AG04449 (cell line): ENCODE data around the gene CALN1.

Source experiments
- CTCF ChIA-PET: fragments of 350-600 bp; formaldehyde crosslinking; extraction: SDS; loops from one replicate; lab custom pipeline; 2021; ENCODE audit warnings: antibody characterized with exemption; lab: Yijun Ruan, JAX
- POLR2A ChIA-PET: fragments of 400-600, 350-600 bp; formaldehyde crosslinking; extraction: SDS; loops from one replicate; lab custom pipeline; 2020; ENCODE audit warnings: antibody characterized with exemption, inconsistent platforms; lab: Yijun Ruan, JAX
- DNase-seq: peaks from one replicate; pipeline ENCODE4 v3.0.0-alpha.2; 2010; ENCODE audit warnings: low read depth, low spot score
- H3K4me3 ChIP-seq: 2 replicates; pipeline ENCODE4 v1.5.1; 2011; ENCODE audit warnings: low read depth, mild to moderate bottlenecking, control low read depth, low read length
- TF ChIP-seq, protein P1 (sequence below): IDR thresholded peaks from one replicate; pipeline ENCODE4 v1.5.1; 2011; ENCODE audit warnings: mild to moderate bottlenecking, moderate library complexity, low read length, control low read depth, inconsistent platforms; ENCODE audit not compliant: insufficient read depth; ENCODE audit errors: missing control alignments

The CALN1 gene

DNA sequence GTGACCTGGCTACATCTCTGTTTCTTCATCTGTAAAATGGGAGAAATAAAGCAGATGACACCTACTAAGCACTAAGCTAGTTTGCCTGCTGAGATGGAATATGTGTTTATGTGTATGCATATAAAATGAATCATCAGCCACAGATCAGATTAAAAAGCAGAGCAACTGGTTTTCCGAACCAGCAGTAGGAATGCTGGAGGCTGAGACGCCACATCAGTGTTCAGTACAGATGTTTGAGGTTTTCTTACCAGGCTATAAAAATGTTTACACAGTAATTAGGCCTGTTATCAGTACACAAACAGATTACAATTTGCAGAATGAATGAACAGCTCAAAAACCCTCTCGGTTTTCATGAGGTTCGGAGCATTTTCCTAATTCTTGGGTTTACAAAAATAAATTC, 85.8 kb downstream of the CALN1 start:
- CTCF ChIA-PET, result no interaction called here
- POLR2A ChIA-PET, result no interaction called here
- no peak overlapping the region for H3K4me3 ChIP-seq
- TF ChIP-seq, protein P1, sequence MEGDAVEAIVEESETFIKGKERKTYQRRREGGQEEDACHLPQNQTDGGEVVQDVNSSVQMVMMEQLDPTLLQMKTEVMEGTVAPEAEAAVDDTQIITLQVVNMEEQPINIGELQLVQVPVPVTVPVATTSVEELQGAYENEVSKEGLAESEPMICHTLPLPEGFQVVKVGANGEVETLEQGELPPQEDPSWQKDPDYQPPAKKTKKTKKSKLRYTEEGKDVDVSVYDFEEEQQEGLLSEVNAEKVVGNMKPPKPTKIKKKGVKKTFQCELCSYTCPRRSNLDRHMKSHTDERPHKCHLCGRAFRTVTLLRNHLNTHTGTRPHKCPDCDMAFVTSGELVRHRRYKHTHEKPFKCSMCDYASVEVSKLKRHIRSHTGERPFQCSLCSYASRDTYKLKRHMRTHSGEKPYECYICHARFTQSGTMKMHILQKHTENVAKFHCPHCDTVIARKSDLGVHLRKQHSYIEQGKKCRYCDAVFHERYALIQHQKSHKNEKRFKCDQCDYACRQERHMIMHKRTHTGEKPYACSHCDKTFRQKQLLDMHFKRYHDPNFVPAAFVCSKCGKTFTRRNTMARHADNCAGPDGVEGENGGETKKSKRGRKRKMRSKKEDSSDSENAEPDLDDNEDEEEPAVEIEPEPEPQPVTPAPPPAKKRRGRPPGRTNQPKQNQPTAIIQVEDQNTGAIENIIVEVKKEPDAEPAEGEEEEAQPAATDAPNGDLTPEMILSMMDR, result no peak
- DNase-seq, result no peak

DNA sequence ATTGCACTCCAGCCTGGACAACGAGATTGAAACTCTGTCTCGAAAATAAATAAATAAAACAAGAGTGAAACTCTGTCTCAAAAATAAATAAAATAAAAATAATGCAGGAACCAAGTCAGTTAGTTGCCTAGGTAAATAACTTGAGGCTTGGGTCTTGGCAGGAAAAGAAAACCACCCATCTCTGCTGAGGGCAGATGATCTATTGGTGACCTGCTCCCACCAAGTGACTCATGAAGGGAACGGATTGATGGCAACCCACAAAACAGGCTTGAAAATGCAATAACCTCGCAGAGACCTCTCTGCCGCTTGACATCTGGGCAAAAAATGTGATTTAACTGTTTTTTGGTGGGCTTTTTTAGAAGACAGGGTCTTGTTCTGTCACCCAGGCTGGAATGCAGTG, 86.6 kb downstream of the CALN1 start:
- TF ChIP-seq, protein P1, result no peak
- CTCF ChIA-PET, result no interaction called here

DNA sequence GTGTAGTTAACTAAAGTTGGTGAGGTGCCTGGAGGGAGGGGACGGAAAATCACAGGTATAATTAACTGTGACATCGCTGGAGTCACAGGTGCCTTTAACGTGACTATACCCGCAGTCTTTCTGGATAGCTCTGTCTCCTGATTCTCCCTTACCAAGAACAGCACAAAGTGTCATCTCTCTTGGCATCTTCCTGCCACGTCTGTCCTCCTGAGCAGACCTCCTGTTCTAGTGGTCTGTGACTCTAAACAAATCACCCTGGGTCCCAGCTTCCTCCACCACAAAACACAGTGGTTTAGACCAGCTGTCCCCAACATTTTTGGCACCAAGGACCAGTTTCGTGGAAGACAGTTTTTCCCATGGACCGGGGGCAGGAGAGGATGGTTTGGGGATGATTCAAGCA, 90.5 kb downstream of the CALN1 start:
- POLR2A ChIA-PET, result no interaction called here
- no peak for DNase-seq
- TF ChIP-seq, protein P1, result no peak
- CTCF ChIA-PET, result no interaction called here
- H3K4me3 ChIP-seq, result no peak overlapping the region

More for the DNA sequence above, 86.6 kb downstream of the CALN1 start:
- H3K4me3 ChIP-seq, result no peak overlapping the region
- POLR2A ChIA-PET, result no interaction called here
- DNase-seq, result no peak

DNA sequence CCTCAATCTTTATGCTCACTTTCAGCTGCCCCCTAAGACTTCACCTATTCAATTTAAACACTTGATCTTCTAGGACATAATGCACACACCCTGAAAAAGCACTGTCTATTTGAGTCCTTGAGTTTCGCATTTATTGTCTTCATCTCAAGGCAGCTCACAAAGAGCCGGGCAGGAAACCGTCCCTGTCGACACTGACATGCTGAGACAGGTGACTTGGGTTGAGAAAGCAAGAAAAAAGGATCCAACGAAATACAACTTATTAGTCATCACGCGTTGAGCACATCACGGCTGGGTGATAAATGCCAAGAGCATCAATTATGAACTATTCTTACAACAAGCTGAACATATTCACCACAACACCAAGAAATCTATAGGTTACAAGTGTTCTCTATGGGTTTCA, 91.1 kb downstream of the CALN1 start:
- CTCF ChIA-PET, result no interaction called here

DNA sequence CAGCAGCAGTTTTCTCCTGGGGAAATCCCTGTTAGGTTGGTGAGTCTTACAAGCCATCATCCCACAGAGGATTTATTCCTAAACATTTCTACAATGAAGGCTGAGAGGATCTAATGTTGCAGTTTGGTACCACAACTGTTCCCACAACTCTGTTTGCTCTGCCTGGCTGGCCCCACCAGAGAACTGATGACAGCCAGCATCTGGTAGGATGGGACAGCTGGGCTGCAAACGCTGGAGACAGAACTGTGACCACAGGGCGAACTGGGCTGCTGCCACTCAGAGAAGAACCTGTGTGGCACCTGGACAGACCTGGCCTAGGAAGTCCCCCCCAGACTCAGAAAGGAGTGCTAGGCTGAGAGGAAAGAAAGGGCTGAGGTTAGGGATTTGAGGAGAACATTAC, 94.8 kb downstream of the CALN1 start:
- H3K4me3 ChIP-seq, result no peak overlapping the region
- ChIA-PET CTCF (no interaction called here), POLR2A (no interaction called here)
- DNase-seq, result no peak
- TF ChIP-seq, protein P1, result no peak

More for the DNA sequence above, 91.1 kb downstream of the CALN1 start:
- POLR2A ChIA-PET, result no interaction called here
- no peak for DNase-seq
- TF ChIP-seq, protein P1, result no peak
- no peak overlapping the region for H3K4me3 ChIP-seq

DNA sequence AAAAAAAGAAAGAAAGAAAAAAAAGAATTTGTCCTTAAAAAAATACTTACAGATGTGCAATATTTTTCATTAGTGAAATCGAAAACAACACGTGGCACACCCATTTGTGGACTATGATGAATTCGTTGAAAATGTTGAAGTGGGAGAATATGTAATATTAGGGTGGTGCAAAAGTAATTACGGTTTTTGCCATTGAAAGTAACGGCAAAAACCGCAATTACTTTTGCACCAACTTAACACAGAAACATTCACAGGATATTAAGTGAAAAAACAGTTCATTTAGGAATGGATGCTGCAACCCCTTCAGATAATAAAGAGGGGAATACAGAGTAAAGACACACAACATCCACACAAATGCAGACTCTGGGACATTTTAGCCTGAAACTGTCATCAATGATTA, 96.0 kb downstream of the CALN1 start:
- ChIA-PET POLR2A (no interaction called here), CTCF (no interaction called here)
- DNase-seq, result no peak
- TF ChIP-seq, protein P1, result no peak
- no peak overlapping the region for H3K4me3 ChIP-seq
